ENCODE results near the gene DYSF.

DNA sequence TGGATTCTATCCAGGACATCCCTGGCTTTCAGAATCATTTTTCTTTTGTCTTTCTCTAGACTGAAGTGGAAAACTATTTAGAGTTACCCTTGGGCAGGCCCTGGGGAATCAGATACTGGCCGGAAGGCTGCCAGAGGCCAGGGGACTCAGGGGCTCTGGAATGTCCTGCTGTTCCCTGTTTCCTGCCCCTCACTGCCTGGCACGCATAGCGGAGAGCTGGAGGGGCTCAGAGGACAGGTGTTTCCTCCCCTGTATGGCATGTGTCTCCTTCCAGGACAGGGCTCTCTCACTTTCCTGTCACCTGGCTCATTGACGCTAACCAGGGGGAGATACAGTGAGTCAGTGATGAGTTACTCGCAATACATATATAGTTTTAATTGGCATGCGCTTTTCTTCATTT is 38.8 kb downstream of the DYSF start:
- TF ChIP-seq, protein P1, sequence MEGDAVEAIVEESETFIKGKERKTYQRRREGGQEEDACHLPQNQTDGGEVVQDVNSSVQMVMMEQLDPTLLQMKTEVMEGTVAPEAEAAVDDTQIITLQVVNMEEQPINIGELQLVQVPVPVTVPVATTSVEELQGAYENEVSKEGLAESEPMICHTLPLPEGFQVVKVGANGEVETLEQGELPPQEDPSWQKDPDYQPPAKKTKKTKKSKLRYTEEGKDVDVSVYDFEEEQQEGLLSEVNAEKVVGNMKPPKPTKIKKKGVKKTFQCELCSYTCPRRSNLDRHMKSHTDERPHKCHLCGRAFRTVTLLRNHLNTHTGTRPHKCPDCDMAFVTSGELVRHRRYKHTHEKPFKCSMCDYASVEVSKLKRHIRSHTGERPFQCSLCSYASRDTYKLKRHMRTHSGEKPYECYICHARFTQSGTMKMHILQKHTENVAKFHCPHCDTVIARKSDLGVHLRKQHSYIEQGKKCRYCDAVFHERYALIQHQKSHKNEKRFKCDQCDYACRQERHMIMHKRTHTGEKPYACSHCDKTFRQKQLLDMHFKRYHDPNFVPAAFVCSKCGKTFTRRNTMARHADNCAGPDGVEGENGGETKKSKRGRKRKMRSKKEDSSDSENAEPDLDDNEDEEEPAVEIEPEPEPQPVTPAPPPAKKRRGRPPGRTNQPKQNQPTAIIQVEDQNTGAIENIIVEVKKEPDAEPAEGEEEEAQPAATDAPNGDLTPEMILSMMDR (IDR thresholded peaks at IDR 0.05) = no peak
- no peak for TF ChIP-seq POLR2A (IDR thresholded peaks at IDR 0.05)

All from lower leg skin (tissue), 3 donors.